ENCODE results near the gene OSBPL1A.
"Not testable (repeated sequence)": the region's sequence is repeated elsewhere in the genome, so short reads cannot be mapped to it uniquely, and the experiment has no call there.

DNA sequence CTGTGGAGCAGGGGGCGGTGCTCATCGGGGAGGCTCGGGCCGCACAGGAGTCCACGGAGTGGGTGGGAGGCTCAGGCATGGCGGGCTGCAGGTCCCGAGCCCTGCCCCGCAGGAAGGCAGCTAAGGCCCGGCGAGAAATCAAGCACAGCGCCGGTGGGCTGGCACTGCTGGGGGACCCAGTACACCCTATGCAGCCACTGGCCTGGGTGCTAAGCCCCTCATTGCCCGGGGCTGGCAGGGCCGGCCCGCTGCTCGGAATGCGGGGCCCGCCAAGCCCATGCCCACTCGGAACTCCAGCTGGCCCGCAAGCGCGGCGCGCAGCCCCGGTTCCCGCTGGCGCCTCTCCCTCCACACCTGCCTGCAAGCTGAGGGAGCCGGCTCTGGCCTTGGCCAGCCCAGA lies 248.0 kb downstream of the OSBPL1A start:
- not testable (repeated sequence) for TF ChIP-seq EZH2 (IDR thresholded peaks at IDR 0.05; ENCODE audit: borderline replicate concordance); CTCF (IDR thresholded peaks at IDR 0.05; ENCODE audit: poor library complexity); EZH2phosphoT487 (IDR thresholded peaks at IDR 0.05; ENCODE audit: low read depth, severe bottlenecking, unreplicated experiment)
